Thyroid gland (tissue), 4 donors: Measurements from ENCODE around the gene ZNF438.

Source experiments
- POLR2A ChIP-seq, 2 donors: fragments of 450-650 bp; IDR thresholded peaks; one replicate each; pipeline ENCODE4 v1.6.1; 2017; ENCODE audit warnings: antibody characterized with exemption in 2 of 2, mild to moderate bottlenecking in 2 of 2, moderate library complexity in 1 of 2
- TF ChIP-seq, protein P1 (sequence below), 6 experiments: fragments of 200-600 bp in 3 of 6; fragments of 450-650 bp in 3 of 6; sonication (generic) in 3 of 6; IDR thresholded peaks; one replicate each; pipeline ENCODE4 v1.5.1; 2016 to 2019; ENCODE audit warnings: antibody characterized with exemption in 6 of 6, mild to moderate bottlenecking in 2 of 6, inconsistent platforms in 1 of 6, moderate library complexity in 1 of 6

DNA sequence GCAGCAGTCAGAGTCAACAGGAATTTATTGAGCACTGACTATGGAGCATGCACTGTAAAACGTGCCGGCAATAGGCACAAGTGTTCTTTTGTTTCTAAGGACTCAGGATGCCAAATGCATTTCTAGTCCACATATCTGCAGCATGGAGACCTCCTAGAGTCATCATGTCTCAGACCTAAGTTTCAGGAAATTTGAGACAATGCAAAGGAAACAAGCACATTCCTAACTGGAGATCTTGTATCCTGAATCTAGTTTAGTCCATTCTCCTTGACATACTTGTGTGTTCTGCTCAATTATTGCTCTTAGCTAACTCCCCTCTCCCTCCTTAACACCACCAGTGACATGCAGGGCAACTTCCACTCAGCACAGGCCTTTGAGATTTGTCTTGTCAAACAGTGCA lies 173.2 kb downstream of the ZNF438 start:
- TF ChIP-seq, protein P1, sequence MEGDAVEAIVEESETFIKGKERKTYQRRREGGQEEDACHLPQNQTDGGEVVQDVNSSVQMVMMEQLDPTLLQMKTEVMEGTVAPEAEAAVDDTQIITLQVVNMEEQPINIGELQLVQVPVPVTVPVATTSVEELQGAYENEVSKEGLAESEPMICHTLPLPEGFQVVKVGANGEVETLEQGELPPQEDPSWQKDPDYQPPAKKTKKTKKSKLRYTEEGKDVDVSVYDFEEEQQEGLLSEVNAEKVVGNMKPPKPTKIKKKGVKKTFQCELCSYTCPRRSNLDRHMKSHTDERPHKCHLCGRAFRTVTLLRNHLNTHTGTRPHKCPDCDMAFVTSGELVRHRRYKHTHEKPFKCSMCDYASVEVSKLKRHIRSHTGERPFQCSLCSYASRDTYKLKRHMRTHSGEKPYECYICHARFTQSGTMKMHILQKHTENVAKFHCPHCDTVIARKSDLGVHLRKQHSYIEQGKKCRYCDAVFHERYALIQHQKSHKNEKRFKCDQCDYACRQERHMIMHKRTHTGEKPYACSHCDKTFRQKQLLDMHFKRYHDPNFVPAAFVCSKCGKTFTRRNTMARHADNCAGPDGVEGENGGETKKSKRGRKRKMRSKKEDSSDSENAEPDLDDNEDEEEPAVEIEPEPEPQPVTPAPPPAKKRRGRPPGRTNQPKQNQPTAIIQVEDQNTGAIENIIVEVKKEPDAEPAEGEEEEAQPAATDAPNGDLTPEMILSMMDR (IDR thresholded peaks at IDR 0.05), result no peak
- no peak for TF ChIP-seq POLR2A (IDR thresholded peaks at IDR 0.05)
